Astrocyte (in vitro differentiated cells and primary cell): Measurements from ENCODE around the gene AGBL4. TPM values are rescaled to one million over a fixed set of nuclear protein-coding genes. Genes with fewer than 3 reads are reported as not detected.

Source experiments
- DNase-seq: peaks from one replicate; pipeline ENCODE4 v3.0.0-alpha.2; 2010; ENCODE audit warnings: low read depth
- FAIRE-seq: peaks from 2 replicates; lab custom pipeline; 2011; peaks lifted over from hg19 to GRCh38; lab: Jason Lieb, UNC
- H2AFZ ChIP-seq: 2 replicates; pipeline ENCODE4 v1.6.0; 2012; ENCODE audit warnings: low read depth, low read length, inconsistent platforms
- H3K27ac ChIP-seq: 2 replicates; pipeline ENCODE4 v1.5.1; 2011; ENCODE audit warnings: low read depth, low read length, inconsistent platforms
- H3K27me3 ChIP-seq: 2 replicates; pipeline ENCODE4 v1.6.0; 2011; ENCODE audit warnings: low read length, inconsistent platforms; ENCODE audit not compliant: insufficient read depth
- H3K36me3 ChIP-seq: 2 replicates; pipeline ENCODE4 v1.5.1; 2011; ENCODE audit warnings: low read length, inconsistent platforms; ENCODE audit not compliant: insufficient read depth
- H3K4me1 ChIP-seq: 2 replicates; pipeline ENCODE4 v1.5.1; 2011; ENCODE audit warnings: low read length, inconsistent platforms; ENCODE audit not compliant: insufficient read depth
- H3K4me2 ChIP-seq: 2 replicates; pipeline ENCODE4 v1.6.0; 2012; ENCODE audit warnings: low read length, inconsistent platforms
- H3K4me3 ChIP-seq: 2 replicates; pipeline ENCODE4 v1.5.1; 2011; ENCODE audit warnings: low read depth, mild to moderate bottlenecking, low read length, inconsistent platforms; ENCODE audit not compliant: insufficient read depth
- H3K79me2 ChIP-seq: 2 replicates; pipeline ENCODE4 v1.6.0; 2012; ENCODE audit warnings: mild to moderate bottlenecking, low read length, inconsistent platforms; ENCODE audit not compliant: insufficient read depth
- H3K9ac ChIP-seq: 2 replicates; pipeline ENCODE4 v1.6.0; 2012; ENCODE audit warnings: mild to moderate bottlenecking, low read length, inconsistent platforms
- H3K9me3 ChIP-seq: 2 replicates; pipeline ENCODE4 v1.5.1; 2012; ENCODE audit warnings: low read depth, mild to moderate bottlenecking, low read length, inconsistent platforms; ENCODE audit not compliant: insufficient read depth
- H4K20me1 ChIP-seq: 2 replicates; pipeline ENCODE4 v1.6.0; 2012; ENCODE audit warnings: low read length, inconsistent platforms; ENCODE audit not compliant: insufficient read depth
- H3K27ac Mint-ChIP-seq: one replicate; pipeline ENCODE4 v1.8.0; 2021; ENCODE audit warnings: mild to moderate bottlenecking, mixed read lengths; ENCODE audit not compliant: unreplicated experiment
- H3K27me3 Mint-ChIP-seq: one replicate; pipeline ENCODE4 v1.8.0; 2021; ENCODE audit warnings: low read depth, mixed read lengths; ENCODE audit not compliant: unreplicated experiment
- H3K36me3 Mint-ChIP-seq: one replicate; pipeline ENCODE4 v1.8.0; 2021; ENCODE audit warnings: low read depth, mixed read lengths; ENCODE audit not compliant: unreplicated experiment
- H3K4me1 Mint-ChIP-seq: one replicate; pipeline ENCODE4 v1.8.0; 2021; ENCODE audit warnings: low read depth, mixed read lengths; ENCODE audit not compliant: unreplicated experiment
- H3K4me3 Mint-ChIP-seq: one replicate; pipeline ENCODE4 v1.8.0; 2021; ENCODE audit warnings: mild to moderate bottlenecking, moderate library complexity, mixed read lengths; ENCODE audit not compliant: unreplicated experiment
- H3K9me3 Mint-ChIP-seq: one replicate; pipeline ENCODE4 v1.8.0; 2021; ENCODE audit warnings: mild to moderate bottlenecking, mixed read lengths; ENCODE audit not compliant: unreplicated experiment
- CTCF ChIP-seq: IDR thresholded peaks from 2 replicates; pipeline ENCODE4 v1.5.1; 2011; ENCODE audit warnings: low read depth, mild to moderate bottlenecking, inconsistent platforms, low read length, moderate library complexity; ENCODE audit not compliant: insufficient read depth
- EZH2 ChIP-seq: IDR thresholded peaks from 2 replicates; pipeline ENCODE4 v1.6.1; 2012; ENCODE audit warnings: mild to moderate bottlenecking, low read length, inconsistent platforms; ENCODE audit not compliant: insufficient read depth
- total RNA-seq: library from RNA; stranded (reverse); gene quantifications from 2 replicates; pipeline ENCODE4 v1.2.1, GENCODE V29; 2021

Gene AGBL4
- total RNA-seq, 1 donor from 2014 or later, result not detected

GRCh38 chr1:48931506-48932192 is 1092.1 kb downstream of the AGBL4 start:
- H3K9ac ChIP-seq, result no peak overlapping the region
- Mint-ChIP-seq H3K4me1 (peaks cover 10% of the 10 kb centered on the region), H3K9me3 (no peaks in the 10 kb centered on the region), H3K27ac (no peak overlapping the region), H3K36me3 (no peaks in the 10 kb centered on the region), H3K4me3 (no peak overlapping the region), H3K27me3 (peaks cover 9% of the 10 kb centered on the region)
- H3K4me3 ChIP-seq, result no peak overlapping the region
- TF ChIP-seq CTCF, result no peak
- TF ChIP-seq EZH2, result no peak
- no peaks in the 10 kb centered on the region for H3K4me1 ChIP-seq
- no peaks in the 10 kb centered on the region for H3K36me3 ChIP-seq
- H3K4me2 ChIP-seq, result peak overlapping the region; percentile 71
- no peaks in the 10 kb centered on the region for H3K27me3 ChIP-seq
- FAIRE-seq (no peak), DNase-seq (peak; percentile 77)
- no peak overlapping the region for H3K27ac ChIP-seq
- no peaks in the 10 kb centered on the region for H3K79me2 ChIP-seq
- H2AFZ ChIP-seq, result no peak overlapping the region
- H3K9me3 ChIP-seq, result no peaks in the 10 kb centered on the region
- H4K20me1 ChIP-seq, result no peaks in the 10 kb centered on the region

- no peaks in the 10 kb centered on the region for H4K20me1 ChIP-seq
- H3K4me1 ChIP-seq, result no peaks in the 10 kb centered on the region
- DNase-seq (no peak), FAIRE-seq (no peak)
- no peak overlapping the region for H3K4me2 ChIP-seq
- Mint-ChIP-seq H3K4me3 (no peak overlapping the region), H3K27me3 (peaks cover 9% of the 10 kb centered on the region), H3K36me3 (no peaks in the 10 kb centered on the region), H3K4me1 (peaks cover 10% of the 10 kb centered on the region), H3K9me3 (no peaks in the 10 kb centered on the region), H3K27ac (no peak overlapping the region)
- no peak for TF ChIP-seq EZH2
- no peak for TF ChIP-seq CTCF
- H3K27me3 ChIP-seq, result no peaks in the 10 kb centered on the region
- no peak overlapping the region for H3K27ac ChIP-seq
- no peak overlapping the region for H3K4me3 ChIP-seq
- H3K9me3 ChIP-seq, result no peaks in the 10 kb centered on the region
- H2AFZ ChIP-seq, result no peak overlapping the region
- no peaks in the 10 kb centered on the region for H3K79me2 ChIP-seq
- no peaks in the 10 kb centered on the region for H3K36me3 ChIP-seq
- no peak overlapping the region for H3K9ac ChIP-seq
Measured at GRCh38 chr1:48930011-48930410, 1093.7 kb downstream of the AGBL4 start.

GRCh38 chr1:48924099-48924498 is 1099.7 kb downstream of the AGBL4 start:
- no peaks in the 10 kb centered on the region for H3K9me3 ChIP-seq
- H2AFZ ChIP-seq, result no peak overlapping the region
- no peaks in the 10 kb centered on the region for H3K4me1 ChIP-seq
- Mint-ChIP-seq H3K9me3 (no peaks in the 10 kb centered on the region), H3K36me3 (no peaks in the 10 kb centered on the region), H3K27ac (no peak overlapping the region), H3K4me3 (no peak overlapping the region), H3K4me1 (no peaks in the 10 kb centered on the region), H3K27me3 (peaks cover 4% of the 10 kb centered on the region)
- TF ChIP-seq EZH2, result no peak
- no peak for TF ChIP-seq CTCF
- H4K20me1 ChIP-seq, result no peaks in the 10 kb centered on the region
- DNase-seq (no peak), FAIRE-seq (no peak)
- H3K79me2 ChIP-seq, result no peaks in the 10 kb centered on the region
- H3K9ac ChIP-seq, result no peak overlapping the region
- no peak overlapping the region for H3K4me2 ChIP-seq
- no peak overlapping the region for H3K27ac ChIP-seq
- no peaks in the 10 kb centered on the region for H3K27me3 ChIP-seq
- H3K4me3 ChIP-seq, result no peak overlapping the region
- H3K36me3 ChIP-seq, result no peaks in the 10 kb centered on the region
